Measurements from ENCODE around the gene MUS81.

Gene MUS81

GRCh38 chr11:65861533-65862183, 1.4 kb downstream of the MUS81 start:
- DNase-seq: no peak

GRCh38 chr11:65862191-65862735, 2.0 kb downstream of the MUS81 start:
- no peak for DNase-seq

- DNase-seq: no peak
Measured at GRCh38 chr11:65862941-65863888, 3.0 kb downstream of the MUS81 start.

GRCh38 chr11:65863889-65864705, 3.9 kb downstream of the MUS81 start:
- no peak for DNase-seq

GRCh38 chr11:65864706-65865471, 4.7 kb downstream of the MUS81 start:
- DNase-seq: no peak

- DNase-seq: no peak
Measured at GRCh38 chr11:65865550-65866172, 5.4 kb downstream of the MUS81 start.

- no peak for DNase-seq
Measured at GRCh38 chr11:65866509-65867283, 6.5 kb downstream of the MUS81 start.

GRCh38 chr11:65867284-65868071, 7.2 kb downstream of the MUS81 start:
- no peak for DNase-seq

GRCh38 chr11:65868076-65868667, 7.9 kb downstream of the MUS81 start:
- no peak for DNase-seq

- DNase-seq: no peak
Measured at GRCh38 chr11:65868907-65869306, 8.7 kb downstream of the MUS81 start.

- no peak for DNase-seq
Measured at GRCh38 chr11:65869643-65870306, 9.5 kb downstream of the MUS81 start.

GRCh38 chr11:65870307-65870658, 10.1 kb downstream of the MUS81 start:
- no peak for DNase-seq

- DNase-seq: no peak
Measured at GRCh38 chr11:65870706-65871681, 10.8 kb downstream of the MUS81 start.

- no peak for DNase-seq
Measured at GRCh38 chr11:65871811-65872548, 11.7 kb downstream of the MUS81 start.

GRCh38 chr11:65872586-65873317, 12.5 kb downstream of the MUS81 start, which contains the start of gene EFEMP2:
Gene EFEMP2 (minus strand): TSS chr11:65872800. CDS start chr11:65872354, 446 bp downstream.
- no peak for DNase-seq

All from DMS 273 treated with DMSO at 0.1 percent for 48 hours (cell line).